CD4-positive, alpha-beta T cell (primary cell): ENCODE measurements around the gene RHOT1. TPM values are rescaled to one million over a fixed set of nuclear protein-coding genes. Genes with fewer than 3 reads are reported as not detected.
"Not testable (repeated sequence)": the region's sequence is repeated elsewhere in the genome, so short reads cannot be mapped to it uniquely, and the experiment has no call there.

Experiments used
- ATAC-seq: fragments of 200-7000 bp; cut with Tn5 transposase; one replicate; pipeline ENCODE4 v1.10.0; 2022; ENCODE audit warnings: mild to moderate bottlenecking; ENCODE audit not compliant: poor library complexity
- CTCF ChIA-PET: fragments of 350-600 bp; sonication (Branson Sonifier 250); formaldehyde crosslinking; loops from one replicate; lab custom pipeline; 2021; ENCODE audit warnings: antibody characterized with exemption, inconsistent platforms; lab: Charles Lee
- POLR2A ChIA-PET: fragments of 350-600 bp; sonication (Branson Sonifier 250); formaldehyde crosslinking; loops from one replicate; lab custom pipeline; 2021; ENCODE audit warnings: antibody characterized with exemption, inconsistent platforms; lab: Charles Lee
- DNase-seq, 14 experiments: peaks; one replicate each; pipeline ENCODE4 v3.0.0-alpha.2; 2013 to 2020; ENCODE audit warnings: mixed read lengths in 2 of 14
- H3K27ac ChIP-seq, 2 donors: one replicate each; pipeline versions ENCODE4 v1.5.1 to v1.7.0; 2013; ENCODE audit warnings: low read length in 2 of 2, low read depth in 1 of 2, mild to moderate bottlenecking in 1 of 2
- H3K27me3 ChIP-seq, 2 experiments: 1 replicate in 1 of 2; 2 replicates in 1 of 2; pipeline versions ENCODE4 v1.6.1 to v1.7.0; 2013; ENCODE audit warnings: low read length in 2 of 2, control low read depth in 1 of 2, mild to moderate bottlenecking in 1 of 2, moderate library complexity in 1 of 2; ENCODE audit not compliant: insufficient read depth in 2 of 2, control insufficient read depth in 1 of 2
- H3K36me3 ChIP-seq: one replicate; pipeline ENCODE4 v1.6.1; 2013; ENCODE audit warnings: low read length, control low read depth; ENCODE audit not compliant: insufficient read depth
- H3K4me1 ChIP-seq: one replicate; pipeline ENCODE4 v1.6.1; 2013; ENCODE audit warnings: low read length, control low read depth; ENCODE audit not compliant: insufficient read depth
- H3K4me3 ChIP-seq: one replicate; pipeline ENCODE4 v1.5.1; 2013; ENCODE audit warnings: mild to moderate bottlenecking, low read length, moderate library complexity
- H3K9me3 ChIP-seq, 2 experiments: 1 replicate in 1 of 2; 2 replicates in 1 of 2; pipeline versions ENCODE4 v1.6.1 to v1.7.0; 2013; ENCODE audit warnings: low read length in 2 of 2, mild to moderate bottlenecking in 2 of 2, control low read depth in 1 of 2, moderate library complexity in 1 of 2; ENCODE audit not compliant: control insufficient read depth in 1 of 2, insufficient read depth in 1 of 2
- H3K27ac Mint-ChIP-seq: one replicate; pipeline ENCODE4 v1.8.0; 2020; ENCODE audit warnings: mixed read lengths
- H3K27me3 Mint-ChIP-seq: one replicate; pipeline ENCODE4 v1.8.0; 2021; ENCODE audit warnings: mixed read lengths
- H3K36me3 Mint-ChIP-seq: one replicate; pipeline ENCODE4 v1.8.0; 2021; ENCODE audit warnings: low read depth, mixed read lengths
- H3K4me1 Mint-ChIP-seq: one replicate; pipeline ENCODE4 v1.8.0; 2021; ENCODE audit warnings: low read depth, mixed read lengths
- H3K4me3 Mint-ChIP-seq: one replicate; pipeline ENCODE4 v1.8.0; 2020; ENCODE audit warnings: mild to moderate bottlenecking, mixed read lengths
- H3K9me3 Mint-ChIP-seq: one replicate; pipeline ENCODE4 v1.8.0; 2020; ENCODE audit warnings: mixed read lengths
- intact Hi-C, 2 experiments: fragments of 100-400 bp; cut with DNase I in 1 of 2; cut with micrococcal nuclease in 1 of 2; formaldehyde crosslinking; loops; one replicate each; pipeline versions ENCODE4 v1.15.1 to v1.9.0; 2023 to 2025; cut with DNase I, micrococcal nuclease
- total RNA-seq, 174 experiments: library from RNA in 2 of 174; stranded (reverse) in 2 of 174; gene quantifications; one replicate each; pipeline ENCODE4 v1.2.3 and lab custom pipeline; 2021 to 2026
- TF ChIP-seq, protein P1 (sequence below): fragments of 200-600 bp; IDR thresholded peaks from one replicate; pipeline ENCODE4 v1.8.0; 2022; ENCODE audit warnings: antibody characterized with exemption, mild to moderate bottlenecking

RHOT1 gene
- total RNA-seq, 2 experiments from 2014 or later: 12.9 to 13.1 TPM

DNA sequence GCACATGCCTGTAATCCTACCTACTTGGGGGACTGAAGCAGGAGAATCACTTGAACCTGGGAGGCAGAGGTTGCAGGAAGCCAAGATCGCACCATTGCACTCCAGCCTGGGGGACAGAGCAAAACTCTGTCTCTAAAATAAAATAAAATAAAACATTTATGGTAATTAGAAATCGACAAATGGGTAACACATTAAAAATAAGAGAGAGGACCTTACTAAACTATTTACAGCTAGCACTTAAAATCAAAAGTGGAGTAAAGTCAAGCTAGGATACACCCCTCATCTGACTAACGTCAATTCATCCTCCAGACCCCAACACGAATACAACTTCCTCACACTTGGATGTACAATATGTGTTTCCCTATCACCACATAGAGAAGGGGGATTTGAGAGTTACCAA is 27.8 kb upstream of the RHOT1 start:
- Mint-ChIP-seq H3K4me1 (peaks cover 10% of the 10 kb centered on the region), H3K9me3 (no peaks in the 10 kb centered on the region), H3K36me3 (no peaks in the 10 kb centered on the region), H3K4me3 (no peak overlapping the region), H3K27ac (no peak overlapping the region), H3K27me3 (no peaks in the 10 kb centered on the region)
- no peaks in the 10 kb centered on the region for H3K36me3 ChIP-seq
- H3K4me1 ChIP-seq: peaks cover 12% of the 10 kb centered on the region
- ChIA-PET POLR2A (no interaction called here), CTCF (no interaction called here)
- no peaks in the 10 kb centered on the region for H3K27me3 ChIP-seq
- no peak for ATAC-seq
- H3K9me3 ChIP-seq: no peaks in the 10 kb centered on the region
- TF ChIP-seq, protein P1, sequence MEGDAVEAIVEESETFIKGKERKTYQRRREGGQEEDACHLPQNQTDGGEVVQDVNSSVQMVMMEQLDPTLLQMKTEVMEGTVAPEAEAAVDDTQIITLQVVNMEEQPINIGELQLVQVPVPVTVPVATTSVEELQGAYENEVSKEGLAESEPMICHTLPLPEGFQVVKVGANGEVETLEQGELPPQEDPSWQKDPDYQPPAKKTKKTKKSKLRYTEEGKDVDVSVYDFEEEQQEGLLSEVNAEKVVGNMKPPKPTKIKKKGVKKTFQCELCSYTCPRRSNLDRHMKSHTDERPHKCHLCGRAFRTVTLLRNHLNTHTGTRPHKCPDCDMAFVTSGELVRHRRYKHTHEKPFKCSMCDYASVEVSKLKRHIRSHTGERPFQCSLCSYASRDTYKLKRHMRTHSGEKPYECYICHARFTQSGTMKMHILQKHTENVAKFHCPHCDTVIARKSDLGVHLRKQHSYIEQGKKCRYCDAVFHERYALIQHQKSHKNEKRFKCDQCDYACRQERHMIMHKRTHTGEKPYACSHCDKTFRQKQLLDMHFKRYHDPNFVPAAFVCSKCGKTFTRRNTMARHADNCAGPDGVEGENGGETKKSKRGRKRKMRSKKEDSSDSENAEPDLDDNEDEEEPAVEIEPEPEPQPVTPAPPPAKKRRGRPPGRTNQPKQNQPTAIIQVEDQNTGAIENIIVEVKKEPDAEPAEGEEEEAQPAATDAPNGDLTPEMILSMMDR: no peak
- no peak overlapping the region for H3K27ac ChIP-seq
- DNase-seq: no peak
- no peak overlapping the region for H3K4me3 ChIP-seq
- intact Hi-C loops: no loop called here

DNA sequence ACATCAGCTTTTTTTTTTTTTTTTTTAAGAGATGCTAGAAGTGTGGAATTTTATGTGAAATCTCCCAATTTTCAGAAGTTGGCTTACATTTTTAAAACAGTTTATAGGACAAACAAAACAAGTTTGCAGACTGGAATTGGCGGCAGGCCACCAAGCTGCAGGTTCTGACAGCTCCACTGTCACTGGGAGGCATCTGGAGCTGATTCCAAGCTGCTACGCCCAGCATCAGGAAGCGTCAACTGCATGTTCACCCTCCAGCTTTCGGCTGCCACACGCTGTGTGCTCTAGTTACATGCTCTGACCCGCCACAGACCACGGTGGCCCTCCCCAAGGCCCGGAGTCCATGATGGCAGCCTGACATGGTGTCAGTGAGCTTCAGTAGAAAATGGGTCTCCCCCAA is 26.8 kb upstream of the RHOT1 start:
- not testable (repeated sequence) for H3K4me3 Mint-ChIP-seq

GRCh38 chr17:32116937-32117336 is 25.4 kb upstream of the RHOT1 start:
- no peaks in the 10 kb centered on the region for H3K36me3 ChIP-seq
- peaks cover 10% of the 10 kb centered on the region for H3K4me1 Mint-ChIP-seq
- no peaks in the 10 kb centered on the region for H3K9me3 Mint-ChIP-seq
- no peaks in the 10 kb centered on the region for H3K36me3 Mint-ChIP-seq
- peaks cover 4% of the 10 kb centered on the region for H3K4me1 ChIP-seq
- no peaks in the 10 kb centered on the region for H3K27me3 ChIP-seq
- no peak overlapping the region for H3K27ac Mint-ChIP-seq
- H3K4me3 Mint-ChIP-seq: no peak overlapping the region
- DNase-seq (no peak), ATAC-seq (peak; percentile 43)
- H3K4me3 ChIP-seq: no peak overlapping the region
- H3K27ac ChIP-seq: no peak overlapping the region
- TF ChIP-seq, protein P1: no peak
- H3K9me3 ChIP-seq: no peaks in the 10 kb centered on the region
- no peaks in the 10 kb centered on the region for H3K27me3 Mint-ChIP-seq
- ChIA-PET CTCF (no interaction called here), POLR2A (interaction anchor here (0.8 kb wide), 1 partner anchor 13 kb away, joined by 3 read pairs; no protein-coding TSS in a partner anchor)
- intact Hi-C loops: no loop called here

More for the DNA sequence above, 26.8 kb upstream of the RHOT1 start:
- H3K27me3 Mint-ChIP-seq, H3K4me3 ChIP-seq, H3K4me1 Mint-ChIP-seq, H3K9me3 ChIP-seq, H3K36me3 ChIP-seq, H3K36me3 Mint-ChIP-seq, H3K27me3 ChIP-seq, intact Hi-C loops, DNase-seq, H3K9me3 Mint-ChIP-seq, CTCF ChIA-PET, H3K27ac Mint-ChIP-seq, H3K27ac ChIP-seq, ATAC-seq: not testable (repeated sequence)
- H3K4me1 ChIP-seq: peaks cover 12% of the 10 kb centered on the region
- POLR2A ChIA-PET: interaction anchor here (1.2 kb wide), 1 partner anchor 9 kb away, joined by 6 read pairs; no protein-coding TSS in a partner anchor

DNA sequence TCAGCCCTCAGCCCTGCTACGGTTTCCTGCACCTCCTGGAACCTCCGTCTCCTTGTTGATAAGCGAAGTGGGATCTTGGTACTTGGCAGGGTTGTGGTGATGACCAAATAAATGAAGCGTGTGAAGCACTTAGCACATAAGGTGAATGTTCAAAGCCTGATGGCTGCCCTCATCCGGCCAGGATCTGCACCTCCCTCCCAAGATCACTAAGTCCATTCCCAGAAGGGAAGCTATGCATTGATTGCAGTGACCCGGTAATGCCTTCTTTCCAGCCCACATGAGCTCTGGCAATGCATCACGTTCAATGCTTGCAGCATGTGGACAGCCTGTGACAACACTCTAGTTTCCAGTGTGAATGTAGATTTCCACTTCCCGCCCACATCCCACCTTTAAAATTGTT is 24.9 kb upstream of the RHOT1 start:
- H3K4me3 Mint-ChIP-seq: no peak overlapping the region
- TF ChIP-seq, protein P1: no peak
- POLR2A ChIA-PET: no interaction called here
- no peaks in the 10 kb centered on the region for H3K27me3 Mint-ChIP-seq
- no peaks in the 10 kb centered on the region for H3K36me3 ChIP-seq
- peaks cover 10% of the 10 kb centered on the region for H3K4me1 Mint-ChIP-seq
- no peaks in the 10 kb centered on the region for H3K9me3 ChIP-seq
- CTCF ChIA-PET: no interaction called here
- H3K36me3 Mint-ChIP-seq: no peaks in the 10 kb centered on the region
- H3K9me3 Mint-ChIP-seq: no peaks in the 10 kb centered on the region
- H3K27ac Mint-ChIP-seq: no peak overlapping the region
- DNase-seq: no peak
- intact Hi-C loops: no loop called here
- H3K27me3 ChIP-seq: no peaks in the 10 kb centered on the region
- no peak overlapping the region for H3K27ac ChIP-seq
- ATAC-seq: no peak
- peaks cover 4% of the 10 kb centered on the region for H3K4me1 ChIP-seq
- no peak overlapping the region for H3K4me3 ChIP-seq

DNA sequence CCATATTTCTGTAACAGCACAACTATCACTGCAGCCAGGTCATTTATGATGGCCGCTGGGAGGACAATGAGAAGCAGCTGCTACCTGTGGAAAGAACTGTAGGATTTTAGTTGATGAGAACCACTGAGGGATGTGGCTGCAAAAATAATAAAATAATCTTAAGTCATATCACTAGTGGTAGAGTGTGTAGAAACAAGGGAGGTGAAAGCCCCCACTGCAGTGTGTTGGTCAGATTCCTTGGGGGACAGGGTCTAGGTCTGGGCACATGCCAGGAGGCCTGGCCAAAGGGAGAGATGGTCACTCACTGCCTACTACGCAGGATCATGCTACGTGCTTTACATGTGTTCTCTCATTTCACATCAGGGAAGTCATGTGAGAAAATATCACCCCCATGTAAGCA is 24.2 kb upstream of the RHOT1 start:
- H3K27ac ChIP-seq, H3K36me3 ChIP-seq, H3K4me1 Mint-ChIP-seq, H3K36me3 Mint-ChIP-seq, CTCF ChIA-PET, H3K4me1 ChIP-seq, intact Hi-C loops, ATAC-seq, H3K27ac Mint-ChIP-seq, POLR2A ChIA-PET, H3K27me3 ChIP-seq, H3K4me3 ChIP-seq, H3K4me3 Mint-ChIP-seq, DNase-seq, H3K9me3 Mint-ChIP-seq, H3K27me3 Mint-ChIP-seq, H3K9me3 ChIP-seq: not testable (repeated sequence)
